ENCODE data around the gene ABCA5. TPM values are rescaled to one million over a fixed set of nuclear protein-coding genes. Genes with fewer than 3 reads are reported as not detected.

ABCA5 gene
- total and polyA plus RNA-seq, 10 of the 15 experiments (the other 5 are each of a cell fraction or from before 2014, with no cell fraction given), result 11.8 to 31.1 (median 18.1) TPM

DNA sequence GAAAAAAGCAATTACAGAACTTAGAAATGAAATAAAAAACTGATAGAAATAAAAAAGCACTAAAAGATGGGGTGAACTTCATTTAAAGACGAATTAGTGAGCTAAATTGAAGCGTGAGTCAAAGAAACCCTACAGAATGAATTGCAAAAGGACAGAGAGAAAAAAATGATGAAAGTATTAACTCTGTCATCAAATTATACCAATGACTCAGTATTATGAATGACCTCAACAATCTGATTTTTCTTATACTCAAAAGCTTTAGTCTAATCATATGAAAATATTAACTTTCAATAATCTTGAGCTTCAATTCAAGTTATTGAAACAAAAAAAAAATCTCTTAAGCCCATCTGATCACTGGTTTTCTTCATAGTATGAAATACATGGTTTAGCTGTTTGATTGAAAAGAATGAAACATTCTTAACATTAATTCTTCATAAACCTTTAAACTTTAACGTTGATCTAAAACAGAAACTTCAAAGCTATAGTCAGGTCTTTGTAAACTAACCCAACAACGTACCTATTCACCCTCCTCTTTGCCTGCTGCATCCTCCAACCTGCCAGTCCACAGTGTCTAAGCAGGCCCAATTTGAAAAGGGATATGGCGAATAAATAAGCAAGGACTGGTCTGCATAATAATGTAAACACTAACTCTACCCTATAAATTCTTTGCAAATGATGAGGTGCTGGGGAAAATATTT lies 6.6 kb downstream of the ABCA5 start:
- WGBS (ENCODE audit: insufficient coverage, insufficient replicate concordance, low lambda C conversion rate, missing lambda C conversion rate), result 71% methylated on average over 5 of the region's 5 CpGs
- H4K20me1 ChIP-seq (ENCODE audit: control insufficient read depth, insufficient read depth), result no peaks in the 10 kb centered on the region
- intact Hi-C loops (cut with micrococcal nuclease; ENCODE audit: unreplicated experiment) (no loop called here), in situ Hi-C loops (cut with MboI) (no loop called here)
- H3K27me3 ChIP-seq (replicated peaks in 1 of 2; ENCODE audit: control insufficient read depth in 2 of 2, insufficient read depth in 2 of 2, low read length in 1 of 2), result no peaks in the 10 kb centered on the region
- H3K36me3 ChIP-seq (ENCODE audit: control insufficient read depth in 2 of 2, insufficient read depth in 2 of 2, low read length in 1 of 2), result peaks cover 0 to 4% of the 10 kb centered on the region in 2 experiments; a peak in 1 of 4 replicates
- H3K9ac ChIP-seq (ENCODE audit: control insufficient read depth, insufficient read depth, low read length), result no peak overlapping the region
- POLR2A ChIA-PET, result no interaction called here
- H3K79me2 ChIP-seq (ENCODE audit: control insufficient read depth, insufficient read depth, low read length), result peaks cover 25% of the 10 kb centered on the region
- no peak overlapping the region for H3K4me3 ChIP-seq
- H3K9me3 ChIP-seq (replicated peaks; ENCODE audit: control insufficient read depth, insufficient read depth, low read length), result no peaks in the 10 kb centered on the region; the same call in 2 of the 3 replicates
- no peak for DNase-seq (ENCODE audit: low read depth, low spot score)
- SMC1A ChIA-PET (ENCODE audit: uncharacterized antibody, unreplicated experiment), result interaction anchor here (1.6 kb wide), 1 partner anchor 9 kb away, joined by 4 read pairs; no protein-coding TSS in a partner anchor
- ATAC-seq, result no peak
- CTCF ChIA-PET, result interaction anchor here (2.0 kb wide), 1 partner anchor 203 kb away, joined by 6 read pairs; no protein-coding TSS in a partner anchor
- H3K4me2 ChIP-seq (ENCODE audit: control insufficient read depth, insufficient read depth), result no peak overlapping the region
- RAD21 ChIA-PET (ENCODE audit: unreplicated experiment), result no interaction called here
- no peak overlapping the region for H2AFZ ChIP-seq (ENCODE audit: control insufficient read depth, low read depth, low read length)
- FAIRE-seq, result no peak
- no peak overlapping the region for H3K27ac ChIP-seq (ENCODE audit: control insufficient read depth, insufficient read depth)
- BruUV-seq (replicated peaks), result no TSS peak
- TF ChIP-seq KDM1A (IDR thresholded peaks at IDR 0.05; ENCODE audit: borderline replicate concordance) (no peak), SP1 (IDR thresholded peaks at IDR 0.05; ENCODE audit: low read depth, low read length) (no peak), POLR2A (IDR thresholded peaks at IDR 0.05; ENCODE audit: low read depth, low read length) (no peak), JUNB (IDR thresholded peaks at IDR 0.05) (no peak), YY1 (IDR thresholded peaks at IDR 0.05; ENCODE audit: low read depth, low read length) (no peak), SIX5 (IDR thresholded peaks at IDR 0.05; ENCODE audit: low read depth, low read length, severe bottlenecking) (no peak), SMAD1 (IDR thresholded peaks at IDR 0.05; ENCODE audit: low read depth, partially characterized antibody) (no peak), POLR2AphosphoS2 (IDR thresholded peaks at IDR 0.05; ENCODE audit: low read depth, low read length) (no peak), E2F8 (IDR thresholded peaks at IDR 0.05; ENCODE audit: low read depth, partially characterized antibody) (no peak), RELA (IDR thresholded peaks at IDR 0.05; ENCODE audit: borderline replicate concordance, partially characterized antibody) (no peak), CTCF (IDR thresholded peaks at IDR 0.05 in 2 of 3, conservative IDR thresholded peaks at IDR 0.05 in 1 of 3; ENCODE audit: control insufficient read depth in 2 of 3, extremely low read depth in 1 of 3, insufficient read depth in 1 of 3, low read depth in 3 of 3, low read length in 3 of 3) (no peak), TCF7 (IDR thresholded peaks at IDR 0.05; ENCODE audit: borderline replicate concordance) (no peak), SIN3A (IDR thresholded peaks at IDR 0.05; ENCODE audit: low read depth, low read length) (no peak), DPF2 (IDR thresholded peaks at IDR 0.05) (no peak), RBBP5 (conservative IDR thresholded peaks at IDR 0.05) (no peak), CREM (IDR thresholded peaks at IDR 0.05; ENCODE audit: low read depth) (no peak)
- TF ChIP-seq, protein P1, sequence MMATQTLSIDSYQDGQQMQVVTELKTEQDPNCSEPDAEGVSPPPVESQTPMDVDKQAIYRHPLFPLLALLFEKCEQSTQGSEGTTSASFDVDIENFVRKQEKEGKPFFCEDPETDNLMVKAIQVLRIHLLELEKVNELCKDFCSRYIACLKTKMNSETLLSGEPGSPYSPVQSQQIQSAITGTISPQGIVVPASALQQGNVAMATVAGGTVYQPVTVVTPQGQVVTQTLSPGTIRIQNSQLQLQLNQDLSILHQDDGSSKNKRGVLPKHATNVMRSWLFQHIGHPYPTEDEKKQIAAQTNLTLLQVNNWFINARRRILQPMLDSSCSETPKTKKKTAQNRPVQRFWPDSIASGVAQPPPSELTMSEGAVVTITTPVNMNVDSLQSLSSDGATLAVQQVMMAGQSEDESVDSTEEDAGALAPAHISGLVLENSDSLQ (IDR thresholded peaks at IDR 0.05), result no peak
- no peaks in the 10 kb centered on the region for H3K4me1 ChIP-seq (ENCODE audit: control insufficient read depth, insufficient read depth, low read length)

All from GM12878 (cell line).